NCI-H2227 (cell line): ENCODE measurements around the gene KRTAP4-12.
"Not testable (repeated sequence)": the region's sequence is repeated elsewhere in the genome, so short reads cannot be mapped to it uniquely, and the experiment has no call there.

Experiments
- DNase-seq: peaks from one replicate; lab custom pipeline; 2025; ENCODE audit not compliant: unreplicated experiment; lab: John Stamatoyannopoulos, UW

The KRTAP4-12 gene

GRCh38 chr17:41123991-41124371, at the start of gene KRTAP4-12:
Gene KRTAP4-12, minus strand, starts transcription at chr17:41124182. Its CDS starts 60 bp downstream, at chr17:41124122.
- DNase-seq: not testable (repeated sequence)

- DNase-seq: no peak
Observed at GRCh38 chr17:41171886-41172285, 47.9 kb upstream of the KRTAP4-12 start.

- no peak for DNase-seq
Observed at GRCh38 chr17:41168121-41168520, 44.1 kb upstream of the KRTAP4-12 start, which contains the start of gene KRTAP4-3. Gene KRTAP4-3, minus strand, starts transcription at chr17:41168221. Its CDS starts 49 bp downstream, at chr17:41168172.

- DNase-seq: no peak
Observed at GRCh38 chr17:41167561-41167960, 43.6 kb upstream of the KRTAP4-12 start.

- DNase-seq: no peak
Observed at GRCh38 chr17:41163828-41164227, 39.8 kb upstream of the KRTAP4-12 start.

- DNase-seq: no peak
Observed at GRCh38 chr17:41160648-41161047, 36.7 kb upstream of the KRTAP4-12 start, which contains the start of gene KRTAP4-4. Gene KRTAP4-4, minus strand, starts transcription at chr17:41160748. Its CDS starts 57 bp downstream, at chr17:41160691.

- not testable (repeated sequence) for DNase-seq
Observed at GRCh38 chr17:41160190-41160589, 36.2 kb upstream of the KRTAP4-12 start.

GRCh38 chr17:41153856-41154255, 29.9 kb upstream of the KRTAP4-12 start:
- DNase-seq: peak; percentile 20

GRCh38 chr17:41151525-41151924, 27.5 kb upstream of the KRTAP4-12 start:
- DNase-seq: no peak

GRCh38 chr17:41150026-41150425, 26.0 kb upstream of the KRTAP4-12 start:
- DNase-seq: no peak

- DNase-seq: no peak
Observed at GRCh38 chr17:41149652-41149985, 25.6 kb upstream of the KRTAP4-12 start, which contains the start of gene KRTAP4-5. Gene KRTAP4-5, minus strand, starts transcription at chr17:41149825. Its CDS starts 58 bp downstream, at chr17:41149767.

GRCh38 chr17:41148971-41149651, 25.1 kb upstream of the KRTAP4-12 start:
- not testable (repeated sequence) for DNase-seq

GRCh38 chr17:41147531-41148204, 23.7 kb upstream of the KRTAP4-12 start:
- no peak for DNase-seq

GRCh38 chr17:41145261-41145660, 21.3 kb upstream of the KRTAP4-12 start:
- DNase-seq: no peak

- no peak for DNase-seq
Observed at GRCh38 chr17:41144846-41145245, 20.9 kb upstream of the KRTAP4-12 start.

- DNase-seq: no peak
Observed at GRCh38 chr17:41141361-41141760, 17.4 kb upstream of the KRTAP4-12 start.

- no peak for DNase-seq
Observed at GRCh38 chr17:41140360-41141131, 16.6 kb upstream of the KRTAP4-12 start, which contains the start of gene KRTAP4-6. Gene KRTAP4-6, minus strand, starts transcription at chr17:41140544. Its CDS starts 57 bp downstream, at chr17:41140487.

GRCh38 chr17:41139865-41140264, 15.9 kb upstream of the KRTAP4-12 start:
- not testable (repeated sequence) for DNase-seq

GRCh38 chr17:41133880-41134735, 10.1 kb upstream of the KRTAP4-12 start:
- no peak for DNase-seq

- no peak for DNase-seq
Observed at GRCh38 chr17:41131979-41132378, 8.0 kb upstream of the KRTAP4-12 start.
